ENCODE results near the gene NEO1. TPM values are rescaled to one million over a fixed set of nuclear protein-coding genes. Genes with fewer than 3 reads are reported as not detected.

Gene NEO1
- total RNA-seq, 4 donors from 2014 or later, result 74.0 to 117 (median 107) TPM

GRCh38 chr15:73318463-73319351 is 266.4 kb downstream of the NEO1 start:
- no peak for DNase-seq (ENCODE audit: low spot score in 2 of 2)
- no peaks in the 10 kb centered on the region for H3K9me3 ChIP-seq
- no peak overlapping the region for H3K4me3 ChIP-seq
- TF ChIP-seq, protein P1, sequence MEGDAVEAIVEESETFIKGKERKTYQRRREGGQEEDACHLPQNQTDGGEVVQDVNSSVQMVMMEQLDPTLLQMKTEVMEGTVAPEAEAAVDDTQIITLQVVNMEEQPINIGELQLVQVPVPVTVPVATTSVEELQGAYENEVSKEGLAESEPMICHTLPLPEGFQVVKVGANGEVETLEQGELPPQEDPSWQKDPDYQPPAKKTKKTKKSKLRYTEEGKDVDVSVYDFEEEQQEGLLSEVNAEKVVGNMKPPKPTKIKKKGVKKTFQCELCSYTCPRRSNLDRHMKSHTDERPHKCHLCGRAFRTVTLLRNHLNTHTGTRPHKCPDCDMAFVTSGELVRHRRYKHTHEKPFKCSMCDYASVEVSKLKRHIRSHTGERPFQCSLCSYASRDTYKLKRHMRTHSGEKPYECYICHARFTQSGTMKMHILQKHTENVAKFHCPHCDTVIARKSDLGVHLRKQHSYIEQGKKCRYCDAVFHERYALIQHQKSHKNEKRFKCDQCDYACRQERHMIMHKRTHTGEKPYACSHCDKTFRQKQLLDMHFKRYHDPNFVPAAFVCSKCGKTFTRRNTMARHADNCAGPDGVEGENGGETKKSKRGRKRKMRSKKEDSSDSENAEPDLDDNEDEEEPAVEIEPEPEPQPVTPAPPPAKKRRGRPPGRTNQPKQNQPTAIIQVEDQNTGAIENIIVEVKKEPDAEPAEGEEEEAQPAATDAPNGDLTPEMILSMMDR (IDR thresholded peaks at IDR 0.05), result no peak
- TF ChIP-seq POLR2A (IDR thresholded peaks at IDR 0.05), result no peak
- TF ChIP-seq EP300 (IDR thresholded peaks at IDR 0.05), result no peak
- TF ChIP-seq POLR2AphosphoS5 (IDR thresholded peaks at IDR 0.05), result no peak
- H3K4me1 ChIP-seq, result no peaks in the 10 kb centered on the region
- WGBS, result 27% methylated on average over 16 of the region's 42 CpGs
- no peak overlapping the region for H3K27ac ChIP-seq
- H3K27me3 ChIP-seq, result peaks cover 43% of the 10 kb centered on the region
- H3K36me3 ChIP-seq, result no peaks in the 10 kb centered on the region

GRCh38 chr15:73319460-73320245 is 267.4 kb downstream of the NEO1 start:
- TF ChIP-seq POLR2A (IDR thresholded peaks at IDR 0.05), result no peak
- TF ChIP-seq POLR2AphosphoS5 (IDR thresholded peaks at IDR 0.05), result no peak
- TF ChIP-seq, protein P1 (IDR thresholded peaks at IDR 0.05), result no peak
- TF ChIP-seq EP300 (IDR thresholded peaks at IDR 0.05), result no peak
- WGBS, result 80% methylated on average over 8 of the region's 8 CpGs
- DNase-seq (ENCODE audit: low spot score in 2 of 2), result peak in 1 of 2 donors; percentile 22
- peaks cover 45% of the 10 kb centered on the region for H3K27me3 ChIP-seq
- no peaks in the 10 kb centered on the region for H3K9me3 ChIP-seq
- H3K4me3 ChIP-seq, result no peak overlapping the region
- H3K4me1 ChIP-seq, result no peaks in the 10 kb centered on the region
- H3K36me3 ChIP-seq, result no peaks in the 10 kb centered on the region
- H3K27ac ChIP-seq, result no peak overlapping the region

DNA sequence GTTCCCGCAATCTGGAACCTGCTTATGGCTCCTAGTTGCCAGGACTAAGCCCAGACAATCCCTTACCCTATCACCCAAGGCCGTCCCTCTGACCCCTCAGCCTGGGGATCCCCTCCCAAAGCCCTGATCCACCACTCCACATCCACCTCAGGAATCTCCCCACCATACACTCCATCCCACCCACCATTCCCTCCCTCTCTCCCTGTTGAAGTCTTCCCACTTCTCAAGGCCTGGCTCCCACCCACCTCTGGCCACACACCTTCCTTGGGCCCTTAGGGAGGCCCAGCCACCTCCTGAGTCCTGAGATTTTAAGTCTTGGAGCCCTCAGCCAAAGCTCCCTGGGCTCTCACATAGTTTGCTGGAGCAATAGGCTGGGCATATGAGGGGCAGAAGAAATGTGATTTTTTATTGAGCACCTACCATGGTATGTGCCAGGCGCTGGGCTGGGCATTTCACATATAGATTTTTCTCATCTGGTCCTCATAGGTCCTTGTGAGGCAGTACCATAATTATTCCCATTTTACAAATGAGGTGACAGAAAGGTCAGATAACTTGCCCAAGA is 268.4 kb downstream of the NEO1 start:
- H3K9me3 ChIP-seq, result no peaks in the 10 kb centered on the region
- no peaks in the 10 kb centered on the region for H3K36me3 ChIP-seq
- 93% methylated on average over 3 of the region's 3 CpGs for WGBS
- no peaks in the 10 kb centered on the region for H3K4me1 ChIP-seq
- no peak overlapping the region for H3K4me3 ChIP-seq
- peak in 1 of 2 donors; percentile 31 for DNase-seq (ENCODE audit: low spot score in 2 of 2)
- H3K27me3 ChIP-seq, result peaks cover 52% of the 10 kb centered on the region
- H3K27ac ChIP-seq, result no peak overlapping the region
- no peak for TF ChIP-seq POLR2A (IDR thresholded peaks at IDR 0.05)
- TF ChIP-seq, protein P1 (IDR thresholded peaks at IDR 0.05), result no peak
- TF ChIP-seq EP300 (IDR thresholded peaks at IDR 0.05), result no peak
- TF ChIP-seq POLR2AphosphoS5 (IDR thresholded peaks at IDR 0.05), result no peak

GRCh38 chr15:73321496-73322450 is 269.5 kb downstream of the NEO1 start:
- Histone ChIP-seq H3K4me3 (no peak overlapping the region), H3K9me3 (no peaks in the 10 kb centered on the region), H3K36me3 (no peaks in the 10 kb centered on the region), H3K27ac (no peak overlapping the region), H3K27me3 (peaks cover 55% of the 10 kb centered on the region), H3K4me1 (no peaks in the 10 kb centered on the region)
- peak in 1 of 2 donors; percentile 39 for DNase-seq (ENCODE audit: low spot score in 2 of 2)
- 80% methylated on average over 17 of the region's 17 CpGs for WGBS
- TF ChIP-seq POLR2A (IDR thresholded peaks at IDR 0.05) (no peak), EP300 (IDR thresholded peaks at IDR 0.05) (no peak), POLR2AphosphoS5 (IDR thresholded peaks at IDR 0.05) (no peak)
- TF ChIP-seq, protein P1 (IDR thresholded peaks at IDR 0.05), result no peak
